Activated CD4-positive, alpha-beta T cell treated with anti-CD3 and anti-CD28 coated beads for 36 hours (primary cell): ENCODE measurements around the gene POLE2. TPM values are rescaled to one million over a fixed set of nuclear protein-coding genes. Genes with fewer than 3 reads are reported as not detected.
"Not testable (repeated sequence)": the region's sequence is repeated elsewhere in the genome, so short reads cannot be mapped to it uniquely, and the experiment has no call there.

Experiments
- ATAC-seq: fragments of 200-7000 bp; cut with Tn5 transposase; one replicate; pipeline ENCODE4 v1.10.0; 2021; ENCODE audit warnings: mild to moderate bottlenecking, moderate library complexity
- CTCF ChIA-PET: fragments of 350-600 bp; sonication (Branson Sonifier 250); formaldehyde crosslinking; loops from one replicate; lab custom pipeline; 2021; ENCODE audit warnings: antibody characterized with exemption; lab: Charles Lee
- POLR2A ChIA-PET: fragments of 350-600 bp; sonication (Branson Sonifier 250); formaldehyde crosslinking; loops from one replicate; lab custom pipeline; 2021; ENCODE audit warnings: antibody characterized with exemption, inconsistent platforms; lab: Charles Lee
- DNase-seq: peaks from one replicate; pipeline ENCODE4 v3.0.0-alpha.2; 2020
- H3K27ac Mint-ChIP-seq: one replicate; pipeline ENCODE4 v1.8.0; 2021; ENCODE audit warnings: mixed read lengths
- H3K27me3 Mint-ChIP-seq: one replicate; pipeline ENCODE4 v1.8.0; 2021; ENCODE audit warnings: mixed read lengths
- H3K36me3 Mint-ChIP-seq: one replicate; pipeline ENCODE4 v1.8.0; 2021; ENCODE audit warnings: low read depth, mixed read lengths
- H3K4me1 Mint-ChIP-seq: one replicate; pipeline ENCODE4 v1.8.0; 2021; ENCODE audit warnings: mixed read lengths
- H3K4me3 Mint-ChIP-seq: one replicate; pipeline ENCODE4 v1.8.0; 2021; ENCODE audit warnings: mild to moderate bottlenecking, moderate library complexity, mixed read lengths
- H3K9me3 Mint-ChIP-seq: one replicate; pipeline ENCODE4 v1.8.0; 2021; ENCODE audit warnings: low read depth, mixed read lengths
- intact Hi-C, 2 experiments: fragments of 100-400 bp; cut with DNase I in 1 of 2; cut with micrococcal nuclease in 1 of 2; formaldehyde crosslinking; loops; one replicate each; pipeline versions ENCODE4 v1.14.2 to v1.15.1; 2022 to 2024; cut with DNase I, micrococcal nuclease
- total RNA-seq, 2 experiments: library from RNA; stranded (reverse); gene quantifications; one replicate each; pipeline ENCODE4 v1.2.3, GENCODE V29; 2021

Gene POLE2
- total RNA-seq, 2 experiments from 2014 or later = 43.0 to 46.5 TPM

DNA sequence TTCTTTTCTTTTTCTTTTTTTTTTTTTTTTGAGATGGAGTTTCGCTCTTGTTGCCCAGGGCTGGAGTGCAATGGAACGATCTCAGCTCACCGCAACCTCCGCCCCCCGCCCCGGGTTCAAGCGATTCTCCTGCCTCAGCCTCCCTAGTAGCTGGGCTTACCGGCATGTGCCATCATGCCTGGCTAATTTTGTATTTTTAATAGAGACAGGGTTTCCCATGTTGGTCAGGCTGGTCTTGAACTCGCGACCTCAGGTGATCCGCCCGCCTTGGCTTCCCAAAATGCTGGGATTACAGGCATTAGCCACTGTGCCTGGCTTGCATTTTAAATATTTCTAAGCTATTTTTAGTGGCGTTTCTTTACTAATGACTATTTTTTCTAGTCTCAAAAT, 5.7 kb upstream of the POLE2 start:
- peak; percentile 22 for DNase-seq
- CTCF ChIA-PET = interaction anchor here (0.6 kb wide), 2 partner anchors 652 to 672 kb away, joined by 3 read pairs; no protein-coding TSS in a partner anchor
- not testable (repeated sequence) for H3K27ac Mint-ChIP-seq

DNA sequence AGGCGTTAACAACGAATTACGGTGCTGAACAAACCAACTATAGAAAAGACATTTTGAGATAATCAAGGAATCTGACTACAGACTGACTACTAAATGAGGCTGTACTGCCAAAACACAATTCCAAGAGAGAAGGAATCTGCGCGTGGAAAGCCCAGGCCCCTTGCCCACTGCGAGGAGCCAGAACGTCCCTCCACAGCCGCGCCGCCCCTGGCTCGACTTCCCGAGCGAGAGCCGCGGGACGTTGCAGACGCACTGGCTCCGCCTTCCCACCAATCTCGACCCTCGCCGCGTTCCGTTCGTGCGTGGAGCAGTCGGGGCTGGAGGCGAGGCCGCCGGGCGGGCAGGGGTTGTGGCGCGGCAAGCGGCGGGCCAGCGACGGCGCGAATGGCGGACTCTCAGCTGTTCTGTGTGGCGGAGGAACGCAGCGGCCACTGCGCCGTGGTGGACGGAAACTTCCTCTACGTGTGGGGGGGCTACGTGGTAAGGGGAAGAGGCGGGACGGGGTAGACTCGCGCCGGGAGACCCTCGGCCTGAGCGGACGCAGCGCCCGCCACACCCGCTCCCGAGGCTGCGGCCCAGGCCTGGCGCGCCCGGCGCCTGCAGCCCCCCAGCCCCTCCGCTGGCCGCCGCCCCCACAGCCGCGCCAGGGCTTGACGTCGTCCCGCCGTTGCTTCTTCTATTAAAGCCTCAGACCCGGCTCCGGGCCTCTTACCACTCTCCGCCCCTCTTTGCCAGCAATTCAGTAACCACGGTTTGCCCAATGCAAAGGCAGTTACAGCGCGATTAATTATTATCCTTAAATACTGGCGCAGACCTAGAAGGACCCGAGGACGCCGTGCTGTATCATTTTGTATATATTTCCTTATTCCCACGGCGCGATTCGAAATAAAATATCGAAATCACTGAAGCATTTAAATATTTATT, 5.1 kb upstream of the POLE2 start, which contains the start of gene KLHDC1:
Gene KLHDC1, plus strand, starts transcription at position 310 of the 924 bp plus-strand sequence. Its CDS starts 75 bp downstream, at position 385.
- ChIA-PET CTCF (interaction anchor here (0.6 to 1.4 kb wide), 4 partner anchors 15 to 673 kb away, joined by 3 to 4 read pairs (median 3); partner anchors contain the start of gene KLHDC2), POLR2A (interaction anchor here (0.9 to 1.8 kb wide), 2 partner anchors 75 to 170 kb away, joined by 3 to 7 read pairs; partner anchors contain the start of gene KLHDC2)
- ATAC-seq = peak; percentile 63
- DNase-seq = peak; percentile 86
- Mint-ChIP-seq H3K36me3 (no peaks in the 10 kb centered on the region), H3K27ac (peak within 1 kb of the TSS; percentile 92), H3K4me3 (peak within 1 kb of the TSS; percentile 72), H3K4me1 (peaks cover 42% of the 10 kb centered on the region), H3K9me3 (no peaks in the 10 kb centered on the region), H3K27me3 (no peaks in the 10 kb centered on the region)
- intact Hi-C loops = loop anchor here (1.0 to 5.0 kb wide), 4 partner anchors 59 to 424 kb away; partner anchors contain the start of gene VCPKMT (in 1 of the 2)

More for the DNA sequence above, 5.7 kb upstream of the POLE2 start:
- ATAC-seq, H3K36me3 Mint-ChIP-seq, POLR2A ChIA-PET, H3K9me3 Mint-ChIP-seq, H3K27me3 Mint-ChIP-seq: not testable (repeated sequence)
- peak overlapping the region; percentile 72 for H3K4me3 Mint-ChIP-seq
- intact Hi-C loops = loop anchor here (1.0 to 5.0 kb wide), 4 partner anchors 59 to 424 kb away; partner anchors contain the start of gene VCPKMT (in 1 of the 2)
- H3K4me1 Mint-ChIP-seq = peaks cover 36% of the 10 kb centered on the region

DNA sequence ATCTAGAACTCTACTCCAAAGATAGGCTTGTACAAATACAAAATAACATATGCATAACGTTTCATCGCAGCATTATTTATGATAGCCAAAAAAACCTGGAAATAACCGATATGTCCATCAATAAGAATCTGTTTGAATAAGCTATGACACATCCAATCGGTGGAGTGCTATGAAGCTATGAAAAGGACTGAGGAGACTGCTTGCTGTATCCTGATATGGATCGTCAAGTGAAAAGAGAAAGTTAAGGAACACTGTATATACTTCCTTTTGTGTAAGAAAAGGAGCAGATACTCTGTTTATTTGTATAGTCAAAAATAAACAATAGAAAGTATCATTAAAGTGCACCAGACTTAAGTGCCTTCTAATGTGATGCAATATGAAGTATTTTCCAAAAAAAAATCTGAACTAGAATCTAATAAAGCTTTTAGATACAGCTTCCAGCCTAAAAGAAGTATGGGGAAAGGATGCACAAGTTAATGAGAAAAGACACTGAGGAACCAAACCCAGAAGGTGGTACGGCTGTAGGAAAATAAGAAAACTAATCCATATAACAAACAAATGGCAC, 4.3 kb upstream of the POLE2 start:
- H3K27ac Mint-ChIP-seq = peak overlapping the region; percentile 92
- intact Hi-C loops = loop anchor here (2.0 to 5.0 kb wide), 2 partner anchors 75 to 425 kb away; partner anchors contain the start of gene VCPKMT (in 1 of the 2)
- peaks cover 44% of the 10 kb centered on the region for H3K4me1 Mint-ChIP-seq
- ChIA-PET POLR2A (interaction anchor here (0.9 to 1.8 kb wide), 2 partner anchors 75 to 171 kb away, joined by 3 to 7 read pairs; partner anchors contain the start of gene KLHDC2), CTCF (interaction anchor here (1.0 to 1.4 kb wide), 3 partner anchors 14 to 75 kb away, joined by 3 to 4 read pairs (median 3); partner anchors contain the start of gene KLHDC2)
- H3K27me3 Mint-ChIP-seq = no peaks in the 10 kb centered on the region
- DNase-seq = no peak
- H3K36me3 Mint-ChIP-seq = no peaks in the 10 kb centered on the region
- no peaks in the 10 kb centered on the region for H3K9me3 Mint-ChIP-seq
- no peak for ATAC-seq
- peak overlapping the region; percentile 72 for H3K4me3 Mint-ChIP-seq

DNA sequence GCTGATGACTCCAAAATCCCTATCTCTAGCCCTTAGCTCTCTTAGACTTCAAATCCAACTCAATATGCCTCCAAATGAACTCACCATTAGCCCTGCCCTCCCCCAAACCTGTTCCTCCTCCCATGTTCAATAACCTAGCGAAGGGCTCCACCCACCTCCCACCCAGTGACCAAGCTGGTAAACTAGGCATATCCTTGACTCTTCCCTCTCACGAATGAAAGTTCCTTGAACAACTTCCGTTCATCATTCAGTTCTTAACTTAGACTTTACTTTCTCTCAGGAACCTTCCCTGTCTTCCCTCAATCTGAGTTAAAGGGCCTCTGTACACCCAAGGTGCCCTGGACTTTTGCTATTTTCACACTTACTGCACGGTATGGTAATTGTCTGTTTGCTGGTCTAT, 3.0 kb upstream of the POLE2 start:
- ChIA-PET POLR2A (interaction anchor here (1.0 kb wide), 1 partner anchor 78 kb away, joined by 4 read pairs; the partner anchor contains the start of gene KLHDC2), CTCF (interaction anchor here (1.0 kb wide), 2 partner anchors 74 to 161 kb away, joined by 3 to 4 read pairs; partner anchors contain the start of gene NEMF)
- intact Hi-C loops = loop anchor here in 1 of 2 experiments (5.0 kb wide), 1 partner anchor 426 kb away; the partner anchor contains the start of gene VCPKMT
- H3K36me3 Mint-ChIP-seq = peaks cover 6% of the 10 kb centered on the region
- H3K27me3 Mint-ChIP-seq = no peaks in the 10 kb centered on the region
- ATAC-seq = no peak
- no peak overlapping the region for H3K27ac Mint-ChIP-seq
- H3K4me3 Mint-ChIP-seq = no peak overlapping the region
- peaks cover 49% of the 10 kb centered on the region for H3K4me1 Mint-ChIP-seq
- no peak for DNase-seq
- H3K9me3 Mint-ChIP-seq = no peaks in the 10 kb centered on the region

DNA sequence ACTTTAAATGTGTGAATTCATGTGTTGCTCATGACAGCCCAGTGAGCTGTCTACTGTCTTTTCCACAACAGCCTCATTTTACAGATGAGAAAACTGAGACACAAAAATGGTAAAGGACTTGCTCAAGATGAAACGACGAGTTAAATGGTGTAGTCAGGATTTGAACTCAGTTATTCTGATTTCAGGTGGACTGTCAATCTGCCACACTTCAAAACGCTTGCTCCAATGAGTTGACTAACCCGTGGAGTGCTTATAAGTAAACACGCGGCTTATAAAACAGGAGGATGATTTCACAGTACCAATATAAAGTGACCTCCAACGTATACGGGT, 652 bp upstream of the POLE2 start:
- Mint-ChIP-seq H3K27ac (peak overlapping the region; percentile 87), H3K27me3 (no peaks in the 10 kb centered on the region), H3K4me3 (peak overlapping the region; percentile 87), H3K4me1 (peaks cover 40% of the 10 kb centered on the region), H3K36me3 (peaks cover 11% of the 10 kb centered on the region), H3K9me3 (no peaks in the 10 kb centered on the region)
- ChIA-PET CTCF (interaction anchor here (0.6 to 2.6 kb wide), 8 partner anchors 11 to 1074 kb away, joined by 3 to 10 read pairs (median 4); partner anchors contain the start of genes KLHDC2, MGAT2 and RPL36AL), POLR2A (interaction anchor here (1.0 to 1.4 kb wide), 3 partner anchors 55 to 79 kb away, joined by 4 to 10 read pairs (median 6); partner anchors contain the start of genes KLHDC2, MGAT2 and RPL36AL)
- ATAC-seq (no peak), DNase-seq (no peak)
- intact Hi-C loops = loop anchor here (1.0 to 10.0 kb wide), 6 partner anchors 54 to 1136 kb away; partner anchors contain the start of genes DNAAF2 (in 1 of the 2), KLHDC2 (in 1 of the 2), RPS29 (in 1 of the 2) and SOS2 (in 1 of the 2)

DNA sequence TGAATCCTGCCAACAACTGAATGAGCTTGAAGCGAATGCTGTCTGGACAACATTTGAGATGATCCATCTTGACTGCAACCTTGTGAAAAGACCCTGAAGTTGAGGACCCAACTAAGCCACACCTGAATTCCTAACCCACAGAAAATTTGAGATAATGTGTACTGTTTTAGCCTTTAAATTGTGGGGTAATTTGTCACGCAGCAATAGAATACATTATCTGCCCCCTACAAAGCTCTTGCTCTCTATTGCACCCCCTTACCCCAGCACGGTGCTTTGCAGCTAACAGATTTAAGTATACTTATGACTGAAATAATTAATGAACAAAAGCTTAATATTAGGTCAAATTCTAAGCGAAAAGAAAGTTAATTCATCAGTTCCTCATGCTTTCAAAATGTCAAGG, 1.6 kb downstream of the POLE2 start:
- H3K4me3 Mint-ChIP-seq = peak overlapping the region; percentile 87
- DNase-seq = no peak
- ChIA-PET POLR2A (interaction anchor here (1.1 kb wide), 1 partner anchor 66 kb away, joined by 3 read pairs; the partner anchor contains the start of gene RPL36AL), CTCF (interaction anchor here (1.0 to 2.6 kb wide), 3 partner anchors 53 to 176 kb away, joined by 3 to 10 read pairs (median 4); partner anchors contain the start of gene KLHDC2)
- peaks cover 20% of the 10 kb centered on the region for H3K36me3 Mint-ChIP-seq
- no peaks in the 10 kb centered on the region for H3K27me3 Mint-ChIP-seq
- peak overlapping the region; percentile 40 for H3K27ac Mint-ChIP-seq
- H3K9me3 Mint-ChIP-seq = no peaks in the 10 kb centered on the region
- intact Hi-C loops = loop anchor here in 1 of 2 experiments (5.0 to 10.0 kb wide), 2 partner anchors 546 to 1138 kb away; partner anchors contain the start of gene SOS2
- ATAC-seq = no peak
- peaks cover 29% of the 10 kb centered on the region for H3K4me1 Mint-ChIP-seq

DNA sequence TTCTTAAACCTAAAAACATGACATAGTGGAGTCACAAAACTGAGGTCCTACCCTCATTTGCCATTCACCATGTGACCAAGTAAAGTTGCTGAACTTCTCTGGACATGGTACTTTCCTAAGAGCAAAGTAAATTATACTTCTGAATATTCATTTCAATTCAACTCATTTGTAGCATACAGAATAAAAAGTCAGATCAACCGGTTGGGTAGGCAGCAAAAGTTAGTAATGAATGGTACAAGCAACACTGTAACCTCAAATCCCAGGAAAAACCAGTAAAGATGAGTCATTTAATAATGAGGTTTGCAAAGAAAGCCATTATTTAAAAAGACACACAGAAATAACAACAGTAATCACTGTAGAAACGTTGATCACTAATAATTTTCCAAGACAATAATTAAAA, 8.7 kb downstream of the POLE2 start:
- H3K27me3 Mint-ChIP-seq = no peaks in the 10 kb centered on the region
- DNase-seq = no peak
- peaks cover 63% of the 10 kb centered on the region for H3K36me3 Mint-ChIP-seq
- peak; percentile 68 for ATAC-seq
- POLR2A ChIA-PET = no interaction called here
- intact Hi-C loops = no loop called here
- CTCF ChIA-PET = no interaction called here
- no peak overlapping the region for H3K4me3 Mint-ChIP-seq
- H3K27ac Mint-ChIP-seq = no peak overlapping the region
- no peaks in the 10 kb centered on the region for H3K9me3 Mint-ChIP-seq
- H3K4me1 Mint-ChIP-seq = peaks cover 7% of the 10 kb centered on the region

DNA sequence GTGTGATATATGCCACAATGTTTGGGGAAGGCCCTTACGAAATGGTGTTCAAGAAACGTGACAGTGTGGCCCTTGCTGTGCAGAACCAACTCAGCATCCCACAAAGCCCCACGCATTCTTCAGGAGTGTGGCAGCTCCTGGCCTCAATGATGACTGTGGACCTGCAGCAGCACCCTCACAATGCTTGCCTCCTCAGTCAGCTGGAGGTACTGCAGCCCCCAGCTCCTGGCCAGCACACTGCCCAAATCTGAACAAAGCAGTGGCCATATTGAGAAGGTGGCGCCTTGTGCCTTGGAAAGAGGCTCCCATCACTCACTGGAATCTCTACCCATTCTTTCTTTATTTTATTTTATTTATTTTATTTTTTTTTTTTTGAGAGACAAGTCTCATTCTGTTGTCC, 10.4 kb downstream of the POLE2 start:
- H3K27ac Mint-ChIP-seq = no peak overlapping the region
- H3K36me3 Mint-ChIP-seq = peaks cover 72% of the 10 kb centered on the region
- intact Hi-C loops = no loop called here
- ChIA-PET CTCF (interaction anchor here (0.6 to 1.6 kb wide), 2 partner anchors 11 to 15 kb away, joined by 3 read pairs; partner anchors contain the start of gene KLHDC1), POLR2A (no interaction called here)
- peaks cover 7% of the 10 kb centered on the region for H3K4me1 Mint-ChIP-seq
- no peaks in the 10 kb centered on the region for H3K27me3 Mint-ChIP-seq
- no peak overlapping the region for H3K4me3 Mint-ChIP-seq
- H3K9me3 Mint-ChIP-seq = no peaks in the 10 kb centered on the region
- ATAC-seq = peak; percentile 33
- DNase-seq = no peak

DNA sequence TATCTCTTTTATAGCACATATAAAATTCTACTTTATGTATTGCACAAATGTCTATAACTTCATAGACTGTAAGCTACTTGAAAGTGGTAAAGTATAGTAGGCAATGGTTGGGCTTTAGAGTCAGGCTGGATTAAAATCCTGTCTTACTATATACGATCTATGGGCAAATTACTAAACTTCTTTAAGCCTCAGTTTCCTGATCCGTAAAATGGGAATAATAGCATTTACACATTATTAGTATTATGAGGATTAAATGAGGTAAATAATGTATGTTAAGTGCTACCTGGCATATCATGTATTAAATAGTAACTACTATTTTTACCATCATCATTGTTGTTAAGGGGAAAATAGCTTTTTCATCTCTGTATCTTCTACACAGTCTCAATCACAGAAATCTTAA, 14.4 kb downstream of the POLE2 start:
- Mint-ChIP-seq H3K27ac (no peak overlapping the region), H3K4me1 (no peaks in the 10 kb centered on the region), H3K36me3 (peaks cover 70% of the 10 kb centered on the region), H3K4me3 (no peak overlapping the region), H3K27me3 (no peaks in the 10 kb centered on the region), H3K9me3 (no peaks in the 10 kb centered on the region)
- ATAC-seq (no peak), DNase-seq (no peak)
- ChIA-PET POLR2A (no interaction called here), CTCF (no interaction called here)
- intact Hi-C loops = no loop called here

DNA sequence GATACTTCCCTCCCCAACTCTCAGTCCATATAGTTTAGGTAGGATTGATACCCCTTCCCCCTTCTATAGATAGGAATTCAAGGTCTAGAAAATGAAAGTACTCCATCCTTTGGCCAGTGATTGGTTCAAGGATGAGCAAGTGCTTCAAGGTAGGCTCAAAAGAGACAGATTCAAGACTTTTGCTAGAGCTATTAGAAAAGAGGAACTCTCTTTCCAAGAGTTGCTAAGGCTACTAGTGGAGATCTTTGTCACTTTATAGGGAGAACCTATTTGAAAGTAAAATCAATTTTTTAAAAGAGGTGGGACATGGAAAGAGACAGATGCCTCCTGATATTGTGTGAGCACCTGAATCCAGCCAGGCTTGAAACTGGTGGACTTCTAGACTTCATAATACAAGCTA, 17.5 kb downstream of the POLE2 start:
- Mint-ChIP-seq H3K9me3 (no peaks in the 10 kb centered on the region), H3K4me3 (no peak overlapping the region), H3K27ac (no peak overlapping the region), H3K4me1 (no peaks in the 10 kb centered on the region), H3K36me3 (peaks cover 61% of the 10 kb centered on the region), H3K27me3 (no peaks in the 10 kb centered on the region)
- ATAC-seq (no peak), DNase-seq (no peak)
- intact Hi-C loops = no loop called here
- ChIA-PET POLR2A (interaction anchor here (0.6 kb wide), 1 partner anchor 53 kb away, joined by 7 read pairs; no protein-coding TSS in a partner anchor), CTCF (interaction anchor here (1.3 kb wide), 1 partner anchor 182 kb away, joined by 4 read pairs; the partner anchor contains the start of gene NEMF)
